OCI-LY1 (cell line): ENCODE data around the gene SFMBT2.

ENCODE experiments used
- EZH2 ChIP-seq: fragments of 200-600 bp; sonication (generic), shearing (Covaris generic); IDR thresholded peaks from 2 replicates; pipeline ENCODE4 v1.8.0; 2017; ENCODE audit warnings: borderline replicate concordance, mixed run types, mild to moderate bottlenecking, antibody characterized with exemption, low read length, moderate library complexity, mixed read lengths
- TF ChIP-seq, protein P1 (sequence below): fragments of 200-600 bp; sonication (generic), shearing (Covaris generic); IDR thresholded peaks from 2 replicates; pipeline ENCODE4 v1.5.1; 2017; ENCODE audit warnings: mild to moderate bottlenecking, antibody characterized with exemption, low read length, moderate library complexity, mixed read lengths

DNA sequence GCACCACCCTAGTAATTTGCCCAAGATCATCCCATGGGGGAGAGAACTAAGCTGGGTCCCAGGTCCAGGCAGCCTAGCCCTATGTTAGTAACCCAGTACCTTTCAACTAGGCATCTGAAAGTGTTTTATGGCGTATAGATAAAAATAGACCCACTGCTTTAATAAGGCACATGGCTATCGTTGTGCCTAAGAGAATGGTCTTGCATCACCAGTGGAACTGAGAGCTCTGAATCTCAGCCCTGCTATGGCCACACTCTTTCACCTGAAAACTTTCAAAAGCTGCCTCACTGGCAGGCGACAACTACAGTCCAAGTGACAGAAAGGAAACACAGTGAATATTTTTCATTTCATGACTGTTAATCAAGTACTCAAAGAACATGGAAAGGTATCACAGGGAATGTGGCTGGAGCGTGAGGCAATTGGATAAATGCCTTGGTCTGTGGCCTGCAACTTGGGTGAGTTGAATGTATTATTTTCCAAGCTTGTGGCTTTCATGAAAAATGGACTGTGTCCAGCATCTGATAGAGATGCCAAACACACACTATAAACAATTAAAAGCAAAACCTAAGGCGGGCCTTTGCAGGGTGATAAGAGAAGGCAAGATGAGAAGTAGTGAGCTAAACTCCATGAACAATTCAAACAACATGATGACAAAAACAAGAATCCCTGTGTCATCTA lies 18.0 kb upstream of the SFMBT2 start:
- TF ChIP-seq, protein P1, sequence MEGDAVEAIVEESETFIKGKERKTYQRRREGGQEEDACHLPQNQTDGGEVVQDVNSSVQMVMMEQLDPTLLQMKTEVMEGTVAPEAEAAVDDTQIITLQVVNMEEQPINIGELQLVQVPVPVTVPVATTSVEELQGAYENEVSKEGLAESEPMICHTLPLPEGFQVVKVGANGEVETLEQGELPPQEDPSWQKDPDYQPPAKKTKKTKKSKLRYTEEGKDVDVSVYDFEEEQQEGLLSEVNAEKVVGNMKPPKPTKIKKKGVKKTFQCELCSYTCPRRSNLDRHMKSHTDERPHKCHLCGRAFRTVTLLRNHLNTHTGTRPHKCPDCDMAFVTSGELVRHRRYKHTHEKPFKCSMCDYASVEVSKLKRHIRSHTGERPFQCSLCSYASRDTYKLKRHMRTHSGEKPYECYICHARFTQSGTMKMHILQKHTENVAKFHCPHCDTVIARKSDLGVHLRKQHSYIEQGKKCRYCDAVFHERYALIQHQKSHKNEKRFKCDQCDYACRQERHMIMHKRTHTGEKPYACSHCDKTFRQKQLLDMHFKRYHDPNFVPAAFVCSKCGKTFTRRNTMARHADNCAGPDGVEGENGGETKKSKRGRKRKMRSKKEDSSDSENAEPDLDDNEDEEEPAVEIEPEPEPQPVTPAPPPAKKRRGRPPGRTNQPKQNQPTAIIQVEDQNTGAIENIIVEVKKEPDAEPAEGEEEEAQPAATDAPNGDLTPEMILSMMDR = no peak
- no peak for TF ChIP-seq EZH2
